Left renal cortex interstitium (tissue), 4 donors: ENCODE results near the gene WWOX. TPM values are rescaled to one million over a fixed set of nuclear protein-coding genes. Genes with fewer than 3 reads are reported as not detected.

ENCODE experiments used
- DNase-seq, 4 donors: peaks; one replicate each; pipeline ENCODE4 v3.0.0-alpha.2; 2013; ENCODE audit warnings: low read depth in 4 of 4, low spot score in 2 of 4, missing footprints in 1 of 4
- polyA plus RNA-seq, 4 donors: library from polyadenylated mRNA; unstranded; fragments of 120-200 nt; gene quantifications; one replicate each; pipeline ENCODE4 v1.2.1, GENCODE V29; 2013; ENCODE audit not compliant: insufficient read length in 4 of 4

The WWOX gene
- polyA plus RNA-seq, 4 donors, result 32.7 to 42.3 (median 37.2) TPM

DNA sequence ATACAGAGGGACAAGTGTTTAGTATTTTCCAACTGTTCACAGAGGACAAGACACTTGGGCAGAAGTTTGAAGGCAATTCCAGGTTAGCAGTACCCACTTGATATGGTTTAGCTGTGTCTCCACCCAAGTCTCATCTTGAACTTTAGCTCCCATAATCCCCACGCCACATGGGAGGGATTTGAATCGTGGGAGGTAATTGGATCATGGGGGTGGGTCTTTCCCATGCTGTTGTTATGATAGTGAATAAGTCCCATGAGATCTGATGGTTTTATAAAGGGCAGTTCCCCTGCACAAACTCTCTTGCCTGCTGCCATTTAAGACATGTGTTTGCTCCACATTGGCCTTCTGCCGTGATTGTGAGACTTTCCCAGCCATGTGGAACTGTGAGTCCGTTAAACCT, 832.2 kb downstream of the WWOX start:
- DNase-seq, result no peak

DNA sequence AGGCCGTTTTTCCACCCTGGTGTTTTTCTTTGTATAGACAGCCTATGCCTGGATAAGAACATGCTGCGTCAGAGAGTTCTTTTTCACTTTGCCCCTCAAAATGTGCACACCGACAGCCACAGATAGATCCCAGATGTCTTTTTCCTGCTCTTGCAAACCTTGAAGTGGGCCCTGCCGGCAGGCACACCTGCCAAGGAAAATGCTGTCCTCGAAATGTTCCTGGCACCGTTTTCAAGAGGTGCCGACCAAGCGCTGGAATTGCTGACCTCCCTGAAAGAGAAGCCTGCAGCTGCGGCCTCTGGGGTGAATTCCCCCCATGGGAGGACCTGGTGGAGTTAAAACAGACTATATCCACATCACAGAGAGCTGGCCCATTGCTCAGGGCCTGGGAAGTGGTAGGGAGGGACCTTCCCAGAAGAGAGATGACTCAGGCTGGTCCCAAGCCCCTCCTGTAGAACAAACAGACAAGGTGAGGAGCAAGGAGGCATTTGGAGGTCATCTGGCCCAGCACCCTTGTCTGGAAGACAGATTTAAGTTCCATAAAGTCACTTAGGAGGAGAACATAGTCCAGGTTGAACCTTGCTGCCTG, 833.0 kb downstream of the WWOX start:
- no peak for DNase-seq

DNA sequence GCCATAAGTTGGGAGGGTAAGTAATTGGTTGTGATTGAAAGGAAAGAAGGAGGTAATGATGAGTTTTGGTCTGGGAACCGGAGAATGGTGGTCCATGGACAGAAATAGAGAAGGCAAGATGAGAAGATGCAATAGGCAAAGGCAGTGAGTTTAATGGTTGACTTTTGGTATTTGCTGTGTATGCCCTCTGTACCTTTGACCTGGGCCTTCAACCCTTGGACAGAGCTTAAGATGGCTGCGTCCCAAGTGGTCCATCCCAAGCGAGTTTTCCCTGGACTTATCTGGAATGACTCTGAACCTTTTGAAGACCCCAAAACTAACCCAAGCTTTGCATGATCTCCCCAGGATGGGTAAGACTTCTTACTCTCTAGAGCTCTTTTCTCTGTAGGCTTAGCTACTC, 836.6 kb downstream of the WWOX start:
- no peak for DNase-seq

DNA sequence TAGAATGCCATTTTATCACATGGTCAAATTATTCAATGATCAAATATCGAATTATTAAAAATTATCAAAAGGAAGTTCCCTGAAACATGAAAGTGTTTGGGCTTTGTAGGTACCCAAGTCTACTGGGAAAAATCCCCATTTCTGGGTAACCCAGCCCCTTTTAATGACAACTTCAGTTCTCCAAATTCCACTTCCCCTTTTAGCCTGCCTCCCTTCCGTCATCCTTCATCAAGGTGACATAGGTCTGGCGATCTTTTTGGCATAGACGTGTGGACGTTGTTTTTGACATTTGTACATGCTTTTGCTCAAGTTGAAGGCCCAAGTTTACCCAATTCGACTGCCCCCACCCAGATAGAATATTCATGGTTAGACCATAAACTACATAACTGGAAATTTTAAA, 840.1 kb downstream of the WWOX start:
- no peak for DNase-seq

DNA sequence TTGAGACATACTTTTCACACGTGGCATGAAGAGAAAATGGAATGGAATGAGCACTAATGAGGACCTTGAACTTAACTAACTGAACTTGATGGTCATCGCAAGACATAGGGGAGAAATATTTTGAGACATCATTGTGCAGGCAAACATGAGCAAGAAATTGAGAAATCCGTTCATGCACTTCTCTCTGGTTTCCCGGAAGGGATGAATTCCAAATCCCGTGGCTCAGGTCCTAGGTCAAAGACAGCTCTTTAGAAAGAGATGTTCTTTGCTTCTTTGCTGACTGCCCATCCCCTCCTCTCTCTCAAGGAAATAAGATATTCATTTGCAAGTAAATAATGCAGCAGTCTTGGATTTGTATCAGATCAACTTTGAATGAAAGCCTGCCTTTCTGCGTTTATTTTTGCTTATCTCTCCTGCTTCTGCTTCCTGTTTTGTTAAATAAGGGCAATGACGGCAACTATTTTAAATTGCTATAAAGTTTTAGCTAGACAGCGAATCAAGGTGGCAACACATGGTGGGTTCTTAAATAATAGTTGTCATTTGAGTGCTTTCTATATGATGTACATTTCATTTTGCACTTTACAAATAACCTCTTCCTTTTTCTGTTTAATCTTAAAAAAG, 843.3 kb downstream of the WWOX start:
- no peak for DNase-seq

DNA sequence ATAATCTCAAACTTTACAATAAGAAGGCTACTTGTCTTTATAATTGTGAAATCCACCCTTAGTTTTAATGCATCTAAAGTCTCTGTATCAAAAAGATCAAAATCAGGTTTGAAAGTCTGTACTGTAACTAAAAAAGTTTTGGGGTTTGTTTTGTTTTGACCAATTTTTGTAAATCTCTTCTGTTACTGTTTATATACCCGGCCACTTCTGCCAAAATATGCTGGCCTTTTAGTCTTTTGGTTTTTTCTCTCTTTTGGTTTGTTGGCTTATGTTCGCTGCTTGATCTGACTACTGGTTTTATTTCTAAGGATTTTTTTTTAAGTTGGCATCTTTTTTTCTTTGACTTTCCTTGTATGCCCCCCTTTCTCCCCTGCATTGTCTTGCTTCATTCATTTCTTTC, 845.9 kb downstream of the WWOX start:
- no peak for DNase-seq

DNA sequence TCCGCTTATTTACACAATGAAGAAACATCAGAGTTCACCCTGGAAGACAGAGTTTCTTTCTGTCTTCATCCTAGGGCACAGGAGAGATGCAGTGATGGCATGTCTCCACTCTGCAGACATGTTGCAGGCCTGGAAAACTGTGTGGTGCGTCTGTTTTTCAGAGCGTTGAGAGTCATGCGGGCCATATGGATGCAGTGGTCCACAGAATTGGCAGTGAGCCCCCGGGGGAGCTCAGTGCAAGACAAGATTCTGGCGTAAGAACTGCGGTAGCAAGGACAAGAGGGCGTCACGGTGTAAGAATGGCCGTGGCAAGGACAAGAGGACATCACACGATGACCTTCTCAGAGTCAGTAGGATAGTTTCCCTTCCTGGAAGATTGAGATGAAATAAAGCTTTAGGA, 847.1 kb downstream of the WWOX start:
- no peak for DNase-seq

DNA sequence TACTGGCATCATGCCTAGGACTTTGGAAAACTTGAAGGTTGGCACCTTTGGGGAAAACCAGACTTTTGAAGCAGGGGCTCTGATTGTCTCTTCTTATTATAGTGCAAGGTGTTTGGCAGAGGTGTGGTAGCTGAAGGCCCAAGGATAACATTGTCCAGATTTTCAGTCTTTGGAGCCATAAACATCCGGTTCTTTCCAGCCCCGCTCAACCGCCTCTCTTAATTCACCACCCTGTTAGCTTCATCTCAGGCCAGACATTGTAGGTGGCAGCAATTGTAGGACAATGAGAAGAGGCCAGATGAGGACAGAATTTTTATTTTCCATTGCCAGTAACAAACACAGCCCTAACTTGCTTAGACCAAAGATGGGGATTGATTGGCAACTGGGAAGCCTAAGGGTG, 851.3 kb downstream of the WWOX start:
- DNase-seq, result no peak

DNA sequence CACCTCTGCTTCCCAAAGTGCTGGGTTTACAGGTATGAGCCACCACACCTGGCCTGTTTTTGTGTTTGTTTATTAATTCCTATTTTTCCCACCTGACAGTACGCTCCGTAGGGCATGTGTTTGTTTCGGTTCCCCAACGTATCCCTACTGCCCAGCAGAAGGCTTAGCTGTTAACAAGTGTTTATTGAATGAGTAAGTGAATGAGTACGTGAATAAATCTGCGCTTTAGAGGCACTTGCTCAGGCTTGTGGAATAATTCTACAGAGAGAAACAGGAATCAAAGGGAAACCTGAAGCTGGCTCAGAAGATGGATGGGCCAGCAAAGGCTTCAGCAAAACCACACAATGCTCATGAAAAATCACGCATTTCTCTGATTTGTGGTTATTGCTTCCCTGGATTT, 853.2 kb downstream of the WWOX start:
- DNase-seq, result no peak

DNA sequence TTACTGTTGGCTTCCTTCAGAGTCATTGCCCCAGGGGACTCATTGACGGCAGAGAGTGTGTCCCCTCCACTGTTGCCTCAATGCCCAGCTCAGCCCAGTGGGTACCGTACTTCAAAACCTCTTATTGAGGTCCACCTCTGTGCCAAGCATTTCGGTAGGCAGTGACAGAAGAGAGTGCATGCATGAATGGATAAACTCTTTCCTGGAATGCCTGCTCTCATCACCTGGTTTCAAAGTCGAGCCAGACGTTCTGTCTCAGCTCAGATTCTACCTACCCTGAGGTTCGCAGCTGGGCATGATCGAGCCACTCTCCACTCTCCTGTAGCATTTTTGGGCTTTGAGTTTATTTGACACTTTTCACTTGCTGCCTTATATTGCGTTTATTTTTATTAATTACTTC, 854.1 kb downstream of the WWOX start:
- DNase-seq, result no peak

DNA sequence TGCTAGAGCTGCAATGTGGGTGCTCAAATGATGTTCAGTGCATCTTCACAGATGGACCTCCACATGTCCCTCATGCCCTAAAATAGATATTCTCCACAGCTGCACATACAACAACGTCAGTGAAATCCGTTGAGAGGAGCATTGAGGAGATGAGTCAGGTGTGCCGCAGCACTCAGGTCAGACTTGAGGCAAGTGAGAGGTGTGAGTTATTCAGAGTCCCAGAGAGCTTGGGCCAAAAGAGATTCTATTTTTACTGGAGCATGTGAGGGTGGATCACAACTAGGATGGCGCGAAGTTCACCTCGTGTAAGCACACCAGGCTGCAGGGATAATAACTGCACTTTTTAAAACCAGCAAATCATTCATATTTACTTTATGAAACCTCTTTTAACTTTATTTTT, 855.8 kb downstream of the WWOX start:
- no peak for DNase-seq

DNA sequence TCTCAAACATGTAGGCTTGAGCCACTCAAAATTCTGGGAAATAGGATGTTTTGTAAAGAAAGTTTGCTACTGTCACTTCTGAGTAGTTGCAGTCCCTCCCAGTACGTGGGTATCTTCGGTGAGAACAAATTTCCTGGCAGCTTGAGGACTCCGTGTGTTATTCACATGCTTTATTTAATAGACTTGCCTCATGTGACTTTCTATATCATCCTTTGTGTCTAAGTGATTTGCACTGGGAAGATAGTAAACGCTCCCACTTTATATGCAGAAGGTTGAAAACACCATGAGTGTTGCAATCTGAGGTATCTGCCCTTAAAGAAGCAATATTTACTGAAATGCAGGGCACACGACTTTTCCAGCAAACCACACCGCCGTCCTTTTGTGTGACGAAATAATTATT, 857.4 kb downstream of the WWOX start:
- DNase-seq, result no peak

DNA sequence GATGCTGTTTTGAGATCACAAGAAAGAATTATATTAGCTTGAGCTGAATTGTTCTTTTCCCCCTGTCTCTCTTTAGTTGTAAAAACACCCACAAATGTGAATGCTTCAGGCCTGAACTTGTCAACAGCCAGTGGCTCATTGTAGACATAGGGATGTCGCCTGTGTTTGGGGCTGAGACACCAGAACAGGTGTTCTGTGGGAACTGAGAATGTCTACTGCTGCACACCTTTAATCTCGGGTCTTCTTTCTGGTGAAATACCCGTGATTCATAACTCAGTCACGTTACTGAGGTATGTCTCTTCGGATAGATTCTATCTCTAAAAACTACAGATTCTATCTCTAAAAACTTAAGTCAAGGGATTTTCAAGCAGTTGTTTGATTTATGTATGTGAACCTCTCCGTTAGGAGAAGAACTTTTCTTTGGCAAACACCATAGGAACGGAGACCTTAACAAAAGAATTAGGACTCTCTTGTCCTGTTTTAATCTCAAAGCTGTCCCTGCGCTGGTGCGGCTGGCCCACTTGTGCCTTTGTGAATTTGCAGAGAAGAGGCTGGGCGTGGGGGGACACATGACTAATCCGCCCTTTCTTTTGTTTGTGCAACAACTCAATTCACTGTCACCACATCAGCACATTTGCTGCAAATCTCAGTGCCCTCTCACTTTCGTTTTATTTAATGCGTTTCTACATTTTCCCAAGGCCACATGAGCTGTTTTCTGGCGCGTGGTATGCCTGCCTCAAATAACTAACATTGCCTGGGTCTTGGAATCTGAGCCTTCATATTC, 858.1 kb downstream of the WWOX start:
- no peak for DNase-seq

DNA sequence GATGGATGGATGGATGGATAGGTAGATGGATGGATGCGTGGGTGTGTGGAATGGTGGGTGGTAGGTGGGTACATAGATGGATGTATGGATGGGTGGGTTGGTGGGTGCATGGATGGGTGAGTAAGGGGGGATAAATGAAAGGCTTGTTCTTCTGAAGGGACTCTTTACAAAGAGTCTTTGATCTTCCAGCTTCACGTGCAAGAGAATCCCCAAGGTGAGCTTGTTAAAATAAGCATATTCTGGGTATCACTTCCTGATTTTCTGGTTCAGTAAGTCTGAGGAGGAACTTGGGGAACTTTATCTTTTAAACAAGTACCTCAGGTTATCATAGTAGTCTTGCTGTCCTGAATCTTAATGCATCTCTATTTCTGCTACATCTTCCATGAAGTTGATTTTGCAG, 862.0 kb downstream of the WWOX start:
- DNase-seq, result no peak

DNA sequence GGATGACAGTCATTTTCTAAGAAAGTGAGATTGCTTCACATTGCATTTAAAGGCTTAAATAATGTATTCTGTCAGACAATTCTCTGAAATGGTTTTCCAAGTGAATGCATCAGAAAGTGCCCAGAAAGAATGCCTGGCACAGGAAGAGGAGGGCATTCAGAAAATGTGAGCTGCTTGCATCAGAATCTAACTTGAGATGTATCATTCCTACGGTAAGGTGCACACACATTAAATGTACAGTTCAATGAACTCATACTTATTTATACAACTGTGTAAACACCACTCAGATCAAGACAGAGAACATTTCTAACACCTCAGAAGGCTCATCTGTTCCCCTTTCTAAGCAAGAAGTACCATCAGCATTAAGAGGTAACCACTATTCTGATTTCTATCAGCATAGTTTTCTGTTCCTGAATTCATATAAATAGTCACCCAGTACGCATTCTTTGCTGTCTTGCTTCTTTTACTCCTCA, 863.0 kb downstream of the WWOX start:
- DNase-seq, result no peak

DNA sequence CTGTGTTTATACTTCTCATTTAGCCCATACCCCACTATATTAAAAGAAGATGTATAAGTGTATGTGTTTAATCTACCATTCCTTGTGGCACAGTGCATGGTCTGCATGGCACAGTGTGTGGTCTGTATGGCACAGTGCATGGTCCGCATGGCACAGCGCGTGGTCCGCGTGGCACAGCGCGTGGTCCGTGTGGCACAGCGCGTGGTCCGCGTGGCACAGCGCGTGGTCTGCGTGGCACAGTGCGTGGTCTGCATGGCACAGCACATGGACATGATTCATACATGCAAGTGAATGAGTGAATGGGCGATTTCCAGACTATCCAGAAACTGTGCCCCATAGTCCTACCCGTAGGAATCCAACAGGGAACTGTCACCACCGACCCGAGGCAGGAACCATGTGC, 868.5 kb downstream of the WWOX start:
- DNase-seq, result no peak

DNA sequence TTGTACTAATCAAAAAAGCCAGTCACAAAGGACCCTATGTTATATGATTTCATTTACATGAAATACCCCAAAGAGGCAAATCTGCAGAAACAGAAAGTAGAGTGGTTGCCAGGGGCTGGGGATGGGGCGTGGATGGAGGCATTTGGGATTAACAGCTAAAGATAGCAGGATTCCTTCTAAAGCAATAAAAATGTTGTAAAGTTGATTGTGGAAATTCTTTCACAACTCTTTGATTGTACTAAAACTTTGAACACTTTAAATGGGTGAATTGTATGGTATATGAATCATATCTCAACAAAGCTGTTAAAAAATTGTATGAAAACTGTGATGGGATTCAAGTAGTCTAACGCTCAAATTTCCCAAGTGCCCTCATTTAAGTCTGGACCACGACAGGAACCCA, 870.3 kb downstream of the WWOX start:
- DNase-seq, result no peak

DNA sequence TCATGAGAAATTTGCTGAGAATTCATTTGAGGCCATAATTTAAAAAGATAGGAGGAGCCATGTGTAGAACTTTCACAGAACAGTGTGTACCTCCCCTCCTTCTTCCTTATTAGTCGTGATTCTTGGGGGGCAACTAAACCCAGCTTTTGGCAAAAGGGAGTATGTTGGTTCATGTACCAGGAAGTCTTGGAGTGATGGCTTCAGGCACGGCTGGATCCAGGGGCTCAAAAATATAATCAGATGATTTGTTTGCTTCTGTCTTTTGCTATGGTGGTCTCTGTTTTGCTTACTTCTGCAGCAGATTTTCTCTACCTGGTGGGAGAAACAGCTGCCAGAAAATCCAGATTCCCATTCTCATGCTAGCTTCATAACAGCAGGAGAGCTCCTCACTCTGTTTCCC, 871.2 kb downstream of the WWOX start:
- DNase-seq, result no peak

DNA sequence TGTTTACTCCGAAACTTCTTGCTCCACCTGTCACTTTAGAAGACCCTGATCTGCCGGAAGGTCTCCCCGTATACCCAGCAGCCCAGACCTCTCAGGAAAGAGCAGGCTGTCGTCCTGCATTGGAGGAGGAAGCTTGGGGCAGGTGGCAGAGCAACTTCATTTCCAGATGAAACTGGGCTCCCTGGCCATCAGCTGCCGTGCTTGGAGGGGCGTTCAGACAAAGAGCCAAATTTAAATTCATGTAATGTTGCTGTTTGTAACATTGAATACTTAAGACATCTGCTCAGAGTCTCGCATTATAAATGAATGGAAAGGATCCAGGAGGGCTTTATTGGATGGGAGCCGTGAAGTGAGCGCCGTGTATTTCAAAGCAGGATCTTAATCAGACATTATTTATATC, 872.6 kb downstream of the WWOX start:
- no peak for DNase-seq

DNA sequence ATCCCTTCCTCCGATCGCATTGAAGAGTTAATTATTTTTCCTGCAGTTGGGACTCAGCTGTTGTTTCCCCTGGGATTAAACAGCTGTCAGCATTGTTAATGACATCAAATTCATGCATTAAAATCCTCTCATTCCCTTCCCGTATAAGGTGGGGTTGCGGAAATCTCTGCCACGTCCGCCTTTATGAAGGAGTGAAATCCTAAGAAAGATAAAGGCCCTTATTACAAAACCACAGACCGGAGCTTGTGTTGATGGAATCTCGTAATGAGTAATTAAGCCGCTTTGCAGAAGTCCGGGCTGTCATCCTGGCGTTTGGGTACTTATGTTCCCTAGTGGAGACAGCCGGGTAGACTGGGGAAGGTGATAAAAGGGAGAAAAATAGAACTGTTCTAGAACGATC, 873.5 kb downstream of the WWOX start:
- DNase-seq, result no peak

DNA sequence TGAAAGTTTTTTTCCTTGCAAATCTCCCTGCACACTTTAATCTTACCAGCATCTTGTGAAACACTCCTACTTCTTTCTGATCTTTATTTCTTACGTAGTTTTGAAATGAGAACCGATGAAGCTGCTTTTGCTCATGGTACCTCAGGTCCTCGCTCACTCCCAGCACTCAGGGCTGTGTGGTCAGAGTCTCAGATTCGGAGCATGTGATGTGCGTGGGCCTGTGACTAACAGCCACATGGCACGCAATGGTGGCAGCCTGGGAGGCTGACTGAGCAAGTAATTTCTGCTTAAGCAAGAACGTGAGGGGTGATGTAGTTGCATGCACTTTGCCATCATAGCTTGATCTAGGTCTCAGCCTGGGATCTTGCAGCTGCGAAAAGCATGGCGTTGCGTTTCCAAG, 876.8 kb downstream of the WWOX start:
- DNase-seq, result no peak

DNA sequence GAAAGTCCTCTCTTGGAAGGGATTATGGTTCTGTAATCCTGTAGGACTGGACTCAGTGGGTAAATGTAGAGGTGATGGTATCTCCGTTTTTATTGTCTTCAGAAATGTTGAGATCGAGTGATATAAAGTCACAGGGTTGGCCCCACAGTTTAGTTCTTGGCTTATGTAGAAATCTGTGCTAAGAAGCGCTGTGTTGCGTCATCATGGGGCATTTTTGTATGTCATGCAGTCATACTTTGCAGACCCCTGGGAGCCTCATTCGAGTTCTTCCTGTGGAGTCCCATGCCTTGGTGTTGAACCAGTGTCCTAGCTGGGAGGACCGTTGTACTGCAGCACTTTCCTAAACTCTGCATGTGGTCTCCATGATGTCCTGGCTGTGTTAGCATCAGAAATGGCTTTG, 881.4 kb downstream of the WWOX start:
- DNase-seq, result no peak
